MG63 (cell line): ENCODE results near the gene MXD1. TPM values are rescaled to one million over a fixed set of nuclear protein-coding genes. Genes with fewer than 3 reads are reported as not detected.
"Not testable (repeated sequence)": the region's sequence is repeated elsewhere in the genome, so short reads cannot be mapped to it uniquely, and the experiment has no call there.

Experiments
- DNase-seq: peaks from one replicate; pipeline ENCODE4 v3.0.0-alpha.2; 2020
- H3K27me3 ChIP-seq: fragments of 250-450 bp; sonication (Bioruptor Pico); 2 replicates; pipeline ENCODE4 v1.5.1; 2020; ENCODE audit warnings: mild to moderate bottlenecking, moderate library complexity
- H3K36me3 ChIP-seq: fragments of 250-450 bp; sonication (Bioruptor Pico); 2 replicates; pipeline ENCODE4 v1.5.1; 2020; ENCODE audit warnings: mild to moderate bottlenecking, moderate library complexity
- H3K4me3 ChIP-seq: fragments of 250-450 bp; sonication (Bioruptor Pico); 2 replicates; pipeline ENCODE4 v1.5.1; 2020; ENCODE audit warnings: mild to moderate bottlenecking, moderate library complexity
- H3K9me3 ChIP-seq: fragments of 250-450 bp; sonication (Bioruptor Pico); 2 replicates; pipeline ENCODE4 v1.5.1; 2020; ENCODE audit warnings: mild to moderate bottlenecking, moderate library complexity
- total RNA-seq: library from RNA; depleted of rRNA; stranded (reverse); fragments of >200 nt; shearing (Covaris generic); gene quantifications from 2 replicates; pipeline ENCODE4 v1.2.3, GENCODE V29; 2014; ENCODE audit warnings: low replicate concordance

MXD1 gene
- total RNA-seq, 1 experiment from 2014 or later, result 2.5 TPM

- H3K27me3 ChIP-seq, result no peaks in the 10 kb centered on the region
- peaks cover 8% of the 10 kb centered on the region for H3K36me3 ChIP-seq
- no peak overlapping the region for H3K4me3 ChIP-seq
- peak; percentile 64 for DNase-seq
- no peaks in the 10 kb centered on the region for H3K9me3 ChIP-seq
Observed at GRCh38 chr2:69946351-69947324, 31.7 kb downstream of the MXD1 start.

GRCh38 chr2:69947325-69947931, 32.5 kb downstream of the MXD1 start:
- DNase-seq, result no peak

GRCh38 chr2:69948032-69948962, 33.4 kb downstream of the MXD1 start:
- Histone ChIP-seq H3K9me3 (no peaks in the 10 kb centered on the region), H3K4me3 (no peak overlapping the region)
- DNase-seq, result no peak

More at GRCh38 chr2:69947325-69947931, 32.5 kb downstream of the MXD1 start:
- Histone ChIP-seq H3K27me3 (no peaks in the 10 kb centered on the region), H3K9me3 (no peaks in the 10 kb centered on the region), H3K36me3 (peaks cover 5% of the 10 kb centered on the region), H3K4me3 (no peak overlapping the region)

GRCh38 chr2:69948963-69949645, 34.2 kb downstream of the MXD1 start:
- Histone ChIP-seq H3K9me3 (no peaks in the 10 kb centered on the region), H3K36me3 (no peaks in the 10 kb centered on the region), H3K4me3 (no peak overlapping the region), H3K27me3 (no peaks in the 10 kb centered on the region)
- DNase-seq, result no peak

More at GRCh38 chr2:69948032-69948962, 33.4 kb downstream of the MXD1 start:
- H3K36me3 ChIP-seq, result peaks cover 5% of the 10 kb centered on the region
- no peaks in the 10 kb centered on the region for H3K27me3 ChIP-seq

- Histone ChIP-seq H3K9me3 (no peaks in the 10 kb centered on the region), H3K27me3 (no peaks in the 10 kb centered on the region), H3K4me3 (no peak overlapping the region), H3K36me3 (no peaks in the 10 kb centered on the region)
- no peak for DNase-seq
Observed at GRCh38 chr2:69950241-69950640, 35.3 kb downstream of the MXD1 start.

- not testable (repeated sequence) for H3K9me3 ChIP-seq, H3K36me3 ChIP-seq, DNase-seq
Observed at GRCh38 chr2:69950671-69951070, 35.8 kb downstream of the MXD1 start.

GRCh38 chr2:69952336-69953115, 37.6 kb downstream of the MXD1 start:
- H3K4me3 ChIP-seq, result no peak overlapping the region
- H3K27me3 ChIP-seq, result no peaks in the 10 kb centered on the region
- DNase-seq, result no peak

More at GRCh38 chr2:69950671-69951070, 35.8 kb downstream of the MXD1 start:
- not testable (repeated sequence) for H3K27me3 ChIP-seq, H3K4me3 ChIP-seq

GRCh38 chr2:69954084-69954483, 39.2 kb downstream of the MXD1 start:
- no peaks in the 10 kb centered on the region for H3K27me3 ChIP-seq
- DNase-seq, result no peak
- no peaks in the 10 kb centered on the region for H3K9me3 ChIP-seq
- no peak overlapping the region for H3K4me3 ChIP-seq
- no peaks in the 10 kb centered on the region for H3K36me3 ChIP-seq

More at GRCh38 chr2:69952336-69953115, 37.6 kb downstream of the MXD1 start:
- Histone ChIP-seq H3K9me3 (no peaks in the 10 kb centered on the region), H3K36me3 (no peaks in the 10 kb centered on the region)

- DNase-seq, result peak; percentile 28
- H3K9me3 ChIP-seq, result no peaks in the 10 kb centered on the region
- no peaks in the 10 kb centered on the region for H3K27me3 ChIP-seq
- no peak overlapping the region for H3K4me3 ChIP-seq
- no peaks in the 10 kb centered on the region for H3K36me3 ChIP-seq
Observed at GRCh38 chr2:69955029-69955428, 40.1 kb downstream of the MXD1 start.

GRCh38 chr2:69956475-69956979, 41.6 kb downstream of the MXD1 start:
- DNase-seq, result no peak
- Histone ChIP-seq H3K27me3 (no peaks in the 10 kb centered on the region), H3K4me3 (no peak overlapping the region), H3K9me3 (no peaks in the 10 kb centered on the region), H3K36me3 (no peaks in the 10 kb centered on the region)

GRCh38 chr2:69957965-69958364, 43.1 kb downstream of the MXD1 start:
- Histone ChIP-seq H3K9me3 (no peaks in the 10 kb centered on the region), H3K4me3 (no peak overlapping the region), H3K36me3 (no peaks in the 10 kb centered on the region), H3K27me3 (no peaks in the 10 kb centered on the region)
- DNase-seq, result no peak

GRCh38 chr2:69958480-69958879, 43.6 kb downstream of the MXD1 start:
- H3K9me3 ChIP-seq, result no peaks in the 10 kb centered on the region

GRCh38 chr2:69959425-69959824, 44.5 kb downstream of the MXD1 start:
- Histone ChIP-seq H3K9me3 (no peaks in the 10 kb centered on the region), H3K27me3 (no peaks in the 10 kb centered on the region), H3K4me3 (no peak overlapping the region), H3K36me3 (no peaks in the 10 kb centered on the region)
- DNase-seq, result no peak

More at GRCh38 chr2:69958480-69958879, 43.6 kb downstream of the MXD1 start:
- DNase-seq, result no peak
- no peaks in the 10 kb centered on the region for H3K27me3 ChIP-seq
- H3K36me3 ChIP-seq, result no peaks in the 10 kb centered on the region
- no peak overlapping the region for H3K4me3 ChIP-seq

GRCh38 chr2:69960821-69961220, 45.9 kb downstream of the MXD1 start:
- H3K27me3 ChIP-seq, result no peaks in the 10 kb centered on the region
- no peaks in the 10 kb centered on the region for H3K36me3 ChIP-seq
- no peaks in the 10 kb centered on the region for H3K9me3 ChIP-seq
- H3K4me3 ChIP-seq, result no peak overlapping the region
- no peak for DNase-seq

GRCh38 chr2:69961496-69961895, 46.6 kb downstream of the MXD1 start, which contains the start of gene ASPRV1:
Gene ASPRV1, minus strand, starts transcription at chr2:69961631. Its CDS starts 195 bp downstream, at chr2:69961436.
- no peaks in the 10 kb centered on the region for H3K9me3 ChIP-seq

More at GRCh38 chr2:69961496-69961895, 46.6 kb downstream of the MXD1 start, which contains the start of gene ASPRV1:
- H3K4me3 ChIP-seq, result no peak within 1 kb of the TSS
- no peaks in the 10 kb centered on the region for H3K27me3 ChIP-seq
- no peak for DNase-seq
- no peaks in the 10 kb centered on the region for H3K36me3 ChIP-seq
